Tibial nerve (tissue), 4 donors: ENCODE measurements around the gene SH3TC1.

Experiments
- EP300 ChIP-seq, 2 donors: sonication (generic); formaldehyde crosslinking; IDR thresholded peaks; one replicate each; pipeline ENCODE4 v1.6.1; 2017; ENCODE audit warnings: antibody characterized with exemption in 2 of 2, mild to moderate bottlenecking in 1 of 2
- POLR2A ChIP-seq, 2 donors: fragments of 450-650 bp; IDR thresholded peaks; one replicate each; pipeline ENCODE4 v1.6.1; 2017; ENCODE audit warnings: antibody characterized with exemption in 2 of 2, mild to moderate bottlenecking in 2 of 2, moderate library complexity in 2 of 2
- TF ChIP-seq, protein P1 (sequence below), 5 experiments: fragments of 200-600 bp in 3 of 5; fragments of 450-650 bp in 2 of 5; sonication (generic) in 3 of 5; IDR thresholded peaks; one replicate each; pipeline ENCODE4 v1.5.1; 2016 to 2019; ENCODE audit warnings: antibody characterized with exemption in 5 of 5, mild to moderate bottlenecking in 3 of 5, moderate library complexity in 2 of 5

GRCh38 chr4:8244001-8244757 is 45.1 kb downstream of the SH3TC1 start:
- TF ChIP-seq, protein P1, sequence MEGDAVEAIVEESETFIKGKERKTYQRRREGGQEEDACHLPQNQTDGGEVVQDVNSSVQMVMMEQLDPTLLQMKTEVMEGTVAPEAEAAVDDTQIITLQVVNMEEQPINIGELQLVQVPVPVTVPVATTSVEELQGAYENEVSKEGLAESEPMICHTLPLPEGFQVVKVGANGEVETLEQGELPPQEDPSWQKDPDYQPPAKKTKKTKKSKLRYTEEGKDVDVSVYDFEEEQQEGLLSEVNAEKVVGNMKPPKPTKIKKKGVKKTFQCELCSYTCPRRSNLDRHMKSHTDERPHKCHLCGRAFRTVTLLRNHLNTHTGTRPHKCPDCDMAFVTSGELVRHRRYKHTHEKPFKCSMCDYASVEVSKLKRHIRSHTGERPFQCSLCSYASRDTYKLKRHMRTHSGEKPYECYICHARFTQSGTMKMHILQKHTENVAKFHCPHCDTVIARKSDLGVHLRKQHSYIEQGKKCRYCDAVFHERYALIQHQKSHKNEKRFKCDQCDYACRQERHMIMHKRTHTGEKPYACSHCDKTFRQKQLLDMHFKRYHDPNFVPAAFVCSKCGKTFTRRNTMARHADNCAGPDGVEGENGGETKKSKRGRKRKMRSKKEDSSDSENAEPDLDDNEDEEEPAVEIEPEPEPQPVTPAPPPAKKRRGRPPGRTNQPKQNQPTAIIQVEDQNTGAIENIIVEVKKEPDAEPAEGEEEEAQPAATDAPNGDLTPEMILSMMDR (IDR thresholded peaks at IDR 0.05), result no peak
- no peak for TF ChIP-seq POLR2A (IDR thresholded peaks at IDR 0.05)
- no peak for TF ChIP-seq EP300 (IDR thresholded peaks at IDR 0.05)
